H1 (cell line): ENCODE results near the gene PM20D1. TPM values are rescaled to one million over a fixed set of nuclear protein-coding genes. Genes with fewer than 3 reads are reported as not detected.

Experiments used
- CTCF ChIA-PET: fragments of 300-600 bp; sonication (Branson Sonifier 250); formaldehyde crosslinking; loops from one replicate; lab custom pipeline; 2021; ENCODE audit not compliant: partially characterized antibody; lab: Charles Lee
- POLR2A ChIA-PET: fragments of 300-600 bp; sonication (Branson Sonifier 250); formaldehyde crosslinking; loops from one replicate; lab custom pipeline; 2021; ENCODE audit warnings: inconsistent platforms; ENCODE audit not compliant: partially characterized antibody; lab: Charles Lee
- DNase-seq, 2 experiments: peaks; one replicate each; pipeline versions ENCODE4 v3.0.0 to v3.0.0-alpha.2; 2010 to 2022; ENCODE audit warnings: low spot score in 2 of 2, low read depth in 1 of 2, mixed read lengths in 1 of 2
- FAIRE-seq: peaks from 2 replicates; lab custom pipeline; 2011; peaks lifted over from hg19 to GRCh38; lab: Jason Lieb, UNC
- H2AFZ ChIP-seq: 2 replicates; pipeline ENCODE4 v1.8.1; 2012; ENCODE audit warnings: low read length, inconsistent platforms
- H2AK5ac ChIP-seq: 2 replicates; pipeline ENCODE4 v1.6.1; 2013; ENCODE audit warnings: low read depth, low read length
- H2BK120ac ChIP-seq: replicated peaks from 2 replicates; pipeline ENCODE3; 2013; ENCODE audit warnings: low read depth, low read length, inconsistent platforms
- H2BK12ac ChIP-seq: 2 replicates; pipeline ENCODE4 v1.6.1; 2013; ENCODE audit warnings: low read depth, low read length
- H2BK15ac ChIP-seq: 2 replicates; pipeline ENCODE4 v1.6.1; 2013; ENCODE audit warnings: low read length
- H2BK20ac ChIP-seq: 2 replicates; pipeline ENCODE4 v1.6.1; 2013; ENCODE audit warnings: low read length
- H2BK5ac ChIP-seq: 2 replicates; pipeline ENCODE4 v1.6.1; 2013; ENCODE audit warnings: low read depth, low read length
- H3K14ac ChIP-seq: 2 replicates; pipeline ENCODE4 v1.6.1; 2013; ENCODE audit warnings: inconsistent platforms; ENCODE audit not compliant: insufficient read length
- H3K18ac ChIP-seq: 2 replicates; pipeline ENCODE4 v1.6.1; 2013; ENCODE audit warnings: low read length; ENCODE audit errors: extremely low read depth
- H3K23ac ChIP-seq: 2 replicates; pipeline ENCODE4 v1.6.1; 2013; ENCODE audit warnings: inconsistent platforms; ENCODE audit not compliant: insufficient read length
- H3K23me2 ChIP-seq: 2 replicates; pipeline ENCODE4 v1.6.1; 2013; ENCODE audit warnings: low read depth, low read length
- H3K27ac ChIP-seq: 2 replicates; pipeline ENCODE4 v1.6.1; 2011; ENCODE audit warnings: low read depth, low read length, inconsistent platforms
- H3K27me3 ChIP-seq, 4 experiments: replicated peaks in 1 of 4; 1 replicate in 1 of 4; 2 replicates in 3 of 4; pipeline versions ENCODE4 v1.6.1 to v1.8.1; 2011 to 2013; ENCODE audit warnings: low read length in 3 of 4, mild to moderate bottlenecking in 3 of 4, inconsistent platforms in 2 of 4, mixed read lengths in 2 of 4, moderate library complexity in 1 of 4; ENCODE audit not compliant: control insufficient read depth in 3 of 4, insufficient read depth in 3 of 4; ENCODE audit errors: extremely low read depth in 1 of 4
- H3K36me3 ChIP-seq, 4 experiments: 2 replicates each; pipeline versions ENCODE4 v1.6.1 to v1.8.1; 2011 to 2013; ENCODE audit warnings: mild to moderate bottlenecking in 4 of 4, low read length in 3 of 4, moderate library complexity in 2 of 4, control low read depth in 1 of 4, inconsistent platforms in 1 of 4; ENCODE audit not compliant: insufficient read depth in 4 of 4, control insufficient read depth in 2 of 4
- H3K4ac ChIP-seq: replicated peaks from 2 replicates; pipeline ENCODE3; 2013; ENCODE audit warnings: low read length, low read depth, mixed read lengths, inconsistent platforms; ENCODE audit not compliant: insufficient read length
- H3K4me1 ChIP-seq, 4 experiments: replicated peaks in 1 of 4; 1 replicate in 1 of 4; 2 replicates in 3 of 4; pipeline versions ENCODE4 v1.6.1 to v1.8.1; 2011 to 2013; ENCODE audit warnings: low read length in 3 of 4, inconsistent platforms in 2 of 4, mixed read lengths in 1 of 4; ENCODE audit not compliant: insufficient read depth in 4 of 4, control insufficient read depth in 3 of 4
- H3K4me2 ChIP-seq, 2 experiments: 2 replicates each; pipeline versions ENCODE4 v1.6.1 to v1.8.1; 2011 to 2013; ENCODE audit warnings: low read depth in 2 of 2, low read length in 2 of 2, control low read depth in 1 of 2, inconsistent platforms in 1 of 2, mild to moderate bottlenecking in 1 of 2; ENCODE audit not compliant: insufficient read depth in 1 of 2
- H3K4me3 ChIP-seq, 4 experiments: fragments of 200-600, 300-600 bp in 1 of 4; sonication (generic), shearing (Covaris generic), sonication (Bioruptor Twin) in 1 of 4; 2 replicates each; pipeline versions ENCODE4 v1.5.1 to v1.8.1; 2011 to 2016; ENCODE audit warnings: low read length in 4 of 4, low read depth in 3 of 4, control low read depth in 2 of 4, inconsistent platforms in 2 of 4, mild to moderate bottlenecking in 2 of 4, mixed read lengths in 1 of 4, moderate library complexity in 1 of 4; ENCODE audit not compliant: insufficient read depth in 2 of 4; ENCODE audit errors: extremely low read depth in 1 of 4
- H3K56ac ChIP-seq: replicated peaks from 2 replicates; pipeline ENCODE3; 2013; ENCODE audit warnings: low read depth, mild to moderate bottlenecking, mixed read lengths, low read length, inconsistent platforms; ENCODE audit not compliant: insufficient read length
- H3K79me1 ChIP-seq: 2 replicates; pipeline ENCODE4 v1.6.1; 2013; ENCODE audit warnings: low read depth, low read length, control low read depth
- H3K79me2 ChIP-seq, 2 experiments: 2 replicates each; pipeline versions ENCODE4 v1.6.1 to v1.8.1; 2012 to 2013; ENCODE audit warnings: low read length in 2 of 2, mild to moderate bottlenecking in 2 of 2, inconsistent platforms in 1 of 2; ENCODE audit not compliant: insufficient read depth in 2 of 2, control insufficient read depth in 1 of 2
- H3K9ac ChIP-seq, 4 experiments: replicated peaks in 1 of 4; 1 replicate in 1 of 4; 2 replicates in 3 of 4; pipeline versions ENCODE4 v1.6.1 to v1.8.1; 2011 to 2013; ENCODE audit warnings: low read depth in 3 of 4, low read length in 3 of 4, control low read depth in 2 of 4, mild to moderate bottlenecking in 2 of 4, moderate library complexity in 2 of 4, inconsistent platforms in 1 of 4; ENCODE audit errors: extremely low read depth in 1 of 4
- H3K9me3 ChIP-seq, 2 experiments: 2 replicates each; pipeline versions ENCODE4 v1.6.1 to v1.8.1; 2012 to 2013; ENCODE audit warnings: mild to moderate bottlenecking in 2 of 2, moderate library complexity in 2 of 2, control low read depth in 1 of 2, inconsistent platforms in 1 of 2, low read depth in 1 of 2, low read length in 1 of 2, mixed read lengths in 1 of 2; ENCODE audit not compliant: insufficient read depth in 2 of 2
- H4K20me1 ChIP-seq, 2 experiments: replicated peaks in 1 of 2; 2 replicates each; pipeline versions ENCODE3 to v1.8.1; 2011 to 2013; ENCODE audit warnings: inconsistent platforms in 2 of 2, low read length in 2 of 2, mild to moderate bottlenecking in 1 of 2; ENCODE audit not compliant: insufficient read depth in 2 of 2, control insufficient read depth in 1 of 2
- H4K5ac ChIP-seq: 2 replicates; pipeline ENCODE4 v1.6.1; 2013; ENCODE audit warnings: low read length, low read depth, mixed read lengths, inconsistent platforms; ENCODE audit not compliant: insufficient read length
- H4K8ac ChIP-seq: 2 replicates; pipeline ENCODE4 v1.8.0; 2013; ENCODE audit warnings: mild to moderate bottlenecking, moderate library complexity, low read length, inconsistent platforms; ENCODE audit not compliant: insufficient read depth; ENCODE audit errors: extremely low read depth
- H4K91ac ChIP-seq: replicated peaks from 2 replicates; pipeline ENCODE3; 2013; ENCODE audit warnings: low read length, mixed read lengths, inconsistent platforms; ENCODE audit not compliant: insufficient read length
- MAFK ChIP-seq: IDR thresholded peaks from 2 replicates; pipeline ENCODE4 v1.6.1; 2012; ENCODE audit warnings: low read depth, mild to moderate bottlenecking, improper control_type of control experiment, low read length
- SAP30 ChIP-seq: fragments of 300-600 bp; sonication (generic); IDR thresholded peaks from 2 replicates; pipeline ENCODE4 v1.7.1; 2012; ENCODE audit warnings: low read length, moderate library complexity, mild to moderate bottlenecking, inconsistent platforms; ENCODE audit not compliant: insufficient read depth, insufficient replicate concordance
- TBP ChIP-seq: IDR thresholded peaks from 2 replicates; pipeline ENCODE4 v1.6.1; 2011; ENCODE audit warnings: low read depth, low read length, improper control_type of control experiment
- WGBS, 2 experiments: shearing (Covaris generic) in 1 of 2; methylation state at CpG; one replicate each; pipeline versions ENCODE4 v1.1.6 to v1.1.7; 2013 to 2015; ENCODE audit warnings: low lambda C conversion rate in 2 of 2, mixed read lengths in 2 of 2, inconsistent platforms in 1 of 2, low coverage in 1 of 2, missing lambda C conversion rate in 1 of 2; ENCODE audit not compliant: insufficient replicate concordance in 2 of 2, insufficient coverage in 1 of 2, insufficient read length in 1 of 2; ENCODE audit errors: extremely low coverage in 1 of 2, missing lambda C conversion rate in 1 of 2; 5-methylcytosine and 5-hydroxymethylcytosine counted together
- polyA plus RNA-seq, 7 experiments: library from polyadenylated mRNA; depleted of rRNA in 3 of 7; stranded (reverse) in 5 of 7; unstranded in 2 of 7; fragments of >200 nt in 5 of 7; fragments of 200-250 nt in 2 of 7; gene quantifications; 1 replicate in 5 of 7; 2 replicates in 1 of 7; 4 replicates in 1 of 7; pipeline versions ENCODE4 v1.2.1 to v1.2.3, GENCODE V29; 2011 to 2013; ENCODE audit warnings: missing spikeins in 2 of 7, mixed read lengths in 2 of 7
- total RNA-seq: library from RNA; stranded (reverse); fragmentation: NEBNext Ultra II Directional; extraction: Animal tissue kit (Norgen Biotek cat#: 25700); gene quantifications from 2 replicates; pipeline ENCODE4 v1.2.1, GENCODE V29; 2021

The PM20D1 gene
- total and polyA plus RNA-seq, 2 of the 8 experiments (the other 6 are each of a cell fraction or from before 2014, with no cell fraction given) = 0.05 TPM; not detected in 1

DNA sequence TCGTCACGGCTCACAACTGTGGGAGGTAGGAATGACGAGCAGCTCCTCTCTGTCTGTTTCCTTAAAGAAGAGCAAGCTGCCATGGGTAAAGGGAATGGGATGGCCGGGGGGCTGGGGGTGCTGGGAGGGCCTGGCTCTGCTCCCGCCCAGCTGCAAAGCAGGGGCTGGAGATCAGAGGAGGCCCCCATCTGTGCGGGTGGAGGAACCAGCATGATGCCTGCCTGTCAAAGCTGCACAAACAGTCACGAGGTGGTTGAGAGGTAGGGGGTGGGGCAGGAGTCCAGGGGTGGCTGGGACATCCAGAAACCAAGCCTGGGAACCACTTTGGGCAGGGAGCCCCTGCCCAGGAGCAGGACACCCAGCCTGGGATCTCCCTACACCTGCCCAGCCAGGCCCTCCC lies 49.5 kb downstream of the PM20D1 start:
- Histone ChIP-seq H3K4me1 (peaks cover 0 to 3% (median 0%) of the 10 kb centered on the region in 4 experiments; a peak in 1 of 7 replicates), H4K8ac (no peak overlapping the region), H3K79me2 (peaks cover 0 to 5% of the 10 kb centered on the region in 2 experiments; a peak in 1 of 4 replicates), H3K36me3 (peaks cover 6 to 37% (median 18%) of the 10 kb centered on the region in 4 experiments; a peak in 7 of 8 replicates), H3K4ac (no peak overlapping the region), H2AK5ac (no peak overlapping the region), H3K27ac (no peak overlapping the region), H4K5ac (no peak overlapping the region), H2BK120ac (no peak overlapping the region), H3K14ac (no peak overlapping the region), H3K9me3 (no peaks in the 10 kb centered on the region), H2BK15ac (no peak overlapping the region), H3K18ac (no peak overlapping the region), H2BK20ac (no peak overlapping the region), H3K9ac (no peak overlapping the region), H4K20me1 (peaks cover 0 to 5% of the 10 kb centered on the region in 2 experiments), H3K79me1 (peaks cover 3% of the 10 kb centered on the region), H3K23me2 (no peaks in the 10 kb centered on the region), H3K56ac (no peak overlapping the region), H3K27me3 (no peaks in the 10 kb centered on the region), H3K23ac (no peak overlapping the region), H2BK12ac (no peak overlapping the region), H4K91ac (no peak overlapping the region), H2AFZ (no peak overlapping the region), H2BK5ac (no peak overlapping the region), H3K4me3 (no peak overlapping the region), H3K4me2 (no peak overlapping the region)
- FAIRE-seq (no peak), DNase-seq (no peak)
- POLR2A ChIA-PET = interaction anchor here (0.6 to 1.8 kb wide), 3 partner anchors 10 to 58 kb away, joined by 3 to 6 read pairs (median 3); no protein-coding TSS in a partner anchor
- no peak for TF ChIP-seq MAFK
- no peak for TF ChIP-seq TBP
- no peak for TF ChIP-seq SAP30
- 71% methylated on average over 6 of the region's 7 CpGs; no CpG with 5 or more reads in 1 of the 2 experiments for WGBS, 2 experiments
- CTCF ChIA-PET = interaction anchor here (1.0 to 1.6 kb wide), 5 partner anchors 9 to 176 kb away, joined by 3 to 9 read pairs (median 4); no protein-coding TSS in a partner anchor
